IMR-90 (cell line): ENCODE results near the gene TPST1. TPM values are rescaled to one million over a fixed set of nuclear protein-coding genes. Genes with fewer than 3 reads are reported as not detected.

Experiments used
- ATAC-seq: fragments of 200-7000 bp; cut with Tn5 transposase; 2 replicates; pipeline ENCODE4 v1.9.1; 2020; ENCODE audit warnings: low read depth, mild to moderate bottlenecking, moderate library complexity
- BruUV-seq: library from RNA; stranded (reverse); fragments of 400-500 nt; replicated peaks from 2 replicates; lab custom pipeline; 2021; lab: Mats Ljungman, UMichigan
- CTCF ChIA-PET: fragments of 300-600 bp; formaldehyde crosslinking; extraction: SDS; loops from one replicate; lab custom pipeline; 2021; ENCODE audit warnings: antibody characterized with exemption; lab: Yijun Ruan, JAX
- POLR2A ChIA-PET: fragments of 300-600 bp; sonication (Branson Sonifier 250); formaldehyde crosslinking; loops from one replicate; lab custom pipeline; 2022; ENCODE audit warnings: antibody characterized with exemption; ENCODE audit not compliant: unreplicated experiment; lab: Charles Lee
- DNase-seq: peaks from one replicate; pipeline ENCODE4 v3.0.0; 2013
- H2AFZ ChIP-seq: replicated peaks from 2 replicates; pipeline ENCODE3; 2013; ENCODE audit warnings: low read length, mild to moderate bottlenecking; ENCODE audit not compliant: poor library complexity
- H2AK5ac ChIP-seq: 2 replicates; pipeline ENCODE4 v1.6.1; 2013; ENCODE audit warnings: low read depth, low read length, inconsistent platforms
- H2AK9ac ChIP-seq: replicated peaks from 2 replicates; pipeline ENCODE3; 2013; ENCODE audit warnings: mild to moderate bottlenecking, low read depth, low read length, moderate library complexity; ENCODE audit not compliant: poor library complexity
- H2BK120ac ChIP-seq: 2 replicates; pipeline ENCODE4 v1.6.1; 2013; ENCODE audit warnings: low read depth, low read length, inconsistent platforms
- H2BK15ac ChIP-seq: 3 replicates; pipeline ENCODE4 v1.6.1; 2013; ENCODE audit warnings: low read depth, low read length, inconsistent platforms
- H2BK20ac ChIP-seq: 2 replicates; pipeline ENCODE4 v1.6.1; 2013; ENCODE audit warnings: low read depth, mild to moderate bottlenecking, inconsistent platforms, low read length, moderate library complexity
- H2BK5ac ChIP-seq: 2 replicates; pipeline ENCODE4 v1.6.1; 2013; ENCODE audit warnings: mild to moderate bottlenecking, low read depth, low read length, inconsistent platforms; ENCODE audit not compliant: poor library complexity, severe bottlenecking
- H3K14ac ChIP-seq: replicated peaks from 2 replicates; pipeline ENCODE4 v1.6.1; 2013; ENCODE audit warnings: low read depth, low read length, inconsistent platforms
- H3K18ac ChIP-seq: 2 replicates; pipeline ENCODE4 v1.6.1; 2013; ENCODE audit warnings: low read depth, low read length, control low read depth
- H3K23ac ChIP-seq: 2 replicates; pipeline ENCODE4 v1.6.1; 2013; ENCODE audit warnings: low read depth, low read length, inconsistent platforms
- H3K27ac ChIP-seq: 2 replicates; pipeline ENCODE4 v1.5.1; 2013; ENCODE audit warnings: mild to moderate bottlenecking, control low read depth, low read length; ENCODE audit not compliant: insufficient read depth
- H3K27me3 ChIP-seq: 2 replicates; pipeline ENCODE4 v1.6.1; 2013; ENCODE audit warnings: low read length; ENCODE audit not compliant: control insufficient read depth, insufficient read depth
- H3K36me3 ChIP-seq: 2 replicates; pipeline ENCODE4 v1.6.1; 2013; ENCODE audit warnings: low read length, mixed read lengths; ENCODE audit not compliant: control insufficient read depth, insufficient read depth
- H3K4ac ChIP-seq: 2 replicates; pipeline ENCODE4 v1.6.1; 2013; ENCODE audit warnings: low read depth, low read length, inconsistent platforms
- H3K4me1 ChIP-seq: 2 replicates; pipeline ENCODE4 v1.6.1; 2013; ENCODE audit warnings: low read length, mixed read lengths; ENCODE audit not compliant: control insufficient read depth, insufficient read depth
- H3K4me2 ChIP-seq: 2 replicates; pipeline ENCODE4 v1.6.1; 2013; ENCODE audit warnings: low read depth, mild to moderate bottlenecking, control low read depth, low read length, moderate library complexity
- H3K4me3 ChIP-seq: 2 replicates; pipeline ENCODE4 v1.5.1; 2013; ENCODE audit warnings: low read depth, mild to moderate bottlenecking, control low read depth, low read length, moderate library complexity; ENCODE audit not compliant: insufficient read depth
- H3K56ac ChIP-seq: 2 replicates; pipeline ENCODE4 v1.6.1; 2013; ENCODE audit warnings: low read length, inconsistent platforms; ENCODE audit not compliant: insufficient read depth; ENCODE audit errors: extremely low read depth
- H3K79me1 ChIP-seq, 2 experiments: 2 replicates each; pipeline ENCODE4 v1.6.1; 2013; ENCODE audit warnings: low read length in 2 of 2, inconsistent platforms in 1 of 2, low read depth in 1 of 2
- H3K9ac ChIP-seq: 2 replicates; pipeline ENCODE4 v1.6.1; 2013; ENCODE audit warnings: low read depth, low read length, control low read depth
- H3K9me1 ChIP-seq: 2 replicates; pipeline ENCODE4 v1.6.1; 2013; ENCODE audit warnings: low read length, inconsistent platforms; ENCODE audit not compliant: insufficient read depth
- H3K9me3 ChIP-seq: 2 replicates; pipeline ENCODE4 v1.6.1; 2013; ENCODE audit warnings: low read length; ENCODE audit not compliant: control insufficient read depth, insufficient read depth
- H4K20me1 ChIP-seq: 2 replicates; pipeline ENCODE4 v1.6.1; 2013; ENCODE audit warnings: low read length, inconsistent platforms; ENCODE audit not compliant: insufficient read depth
- H4K5ac ChIP-seq: 2 replicates; pipeline ENCODE4 v1.6.1; 2013; ENCODE audit warnings: mild to moderate bottlenecking, low read depth, low read length, control low read depth
- H4K8ac ChIP-seq, 2 experiments: 2 replicates each; pipeline ENCODE4 v1.6.1; 2013; ENCODE audit warnings: low read depth in 2 of 2, low read length in 2 of 2, control low read depth in 1 of 2, inconsistent platforms in 1 of 2
- H4K91ac ChIP-seq: 2 replicates; pipeline ENCODE4 v1.6.1; 2013; ENCODE audit warnings: low read depth, low read length, inconsistent platforms; ENCODE audit not compliant: insufficient read depth
- NFE2L2 ChIP-seq: fragments of 150-350 bp; IDR thresholded peaks from 2 replicates; pipeline ENCODE4 v1.6.1; 2016; ENCODE audit warnings: low read depth, mild to moderate bottlenecking, low read length
- POLR2A ChIP-seq: IDR thresholded peaks from 2 replicates; pipeline ENCODE4 v1.6.1; 2012; ENCODE audit warnings: mild to moderate bottlenecking, low read depth, low read length
- RFX5 ChIP-seq: IDR thresholded peaks from 2 replicates; pipeline ENCODE4 v1.8.0; 2012; ENCODE audit warnings: low read depth, mild to moderate bottlenecking, low read length, moderate library complexity
- WGBS, 2 experiments: methylation state at CpG; one replicate each; pipeline versions ENCODE4 v1.1.5 to v1.1.7; 2013; ENCODE audit warnings: missing lambda C conversion rate in 2 of 2; ENCODE audit not compliant: insufficient read length in 1 of 2; ENCODE audit errors: extremely low coverage in 2 of 2; 5-methylcytosine and 5-hydroxymethylcytosine counted together
- dilution Hi-C: fragments of 300-500 bp; cut with HindIII; formaldehyde crosslinking; loops from one replicate; pipeline ENCODE4 v1.14.3; 2018; ENCODE audit warnings: low sequenced_read_pairs; ENCODE audit not compliant: unreplicated experiment
- in situ Hi-C: fragments of 300-500 bp; cut with MboI; formaldehyde crosslinking; loops from 3 replicates; pipeline ENCODE4 v1.14.3; 2019; ENCODE audit warnings: low sequenced_read_pairs, inconsistent platforms, mixed read lengths
- intact Hi-C: fragments of 100-400 bp; cut with micrococcal nuclease; formaldehyde crosslinking; loops from 2 replicates; pipeline ENCODE4 v1.10.0; 2022
- polyA plus RNA-seq, 3 experiments: library from polyadenylated mRNA; depleted of rRNA; stranded (reverse); fragments of >200 nt; gene quantifications; 2 replicates each; pipeline ENCODE4 v1.2.3, GENCODE V29; 2012; ENCODE audit warnings: low replicate concordance in 1 of 3
- total RNA-seq: library from RNA; depleted of rRNA; stranded (reverse); fragments of >200 nt; gene quantifications from 2 replicates; pipeline ENCODE4 v1.2.3, GENCODE V29; 2012

The TPST1 gene
- total and polyA plus RNA-seq, 2 of the 4 experiments (the other 2 are of a cell fraction), result 37.7 to 58.6 TPM

DNA sequence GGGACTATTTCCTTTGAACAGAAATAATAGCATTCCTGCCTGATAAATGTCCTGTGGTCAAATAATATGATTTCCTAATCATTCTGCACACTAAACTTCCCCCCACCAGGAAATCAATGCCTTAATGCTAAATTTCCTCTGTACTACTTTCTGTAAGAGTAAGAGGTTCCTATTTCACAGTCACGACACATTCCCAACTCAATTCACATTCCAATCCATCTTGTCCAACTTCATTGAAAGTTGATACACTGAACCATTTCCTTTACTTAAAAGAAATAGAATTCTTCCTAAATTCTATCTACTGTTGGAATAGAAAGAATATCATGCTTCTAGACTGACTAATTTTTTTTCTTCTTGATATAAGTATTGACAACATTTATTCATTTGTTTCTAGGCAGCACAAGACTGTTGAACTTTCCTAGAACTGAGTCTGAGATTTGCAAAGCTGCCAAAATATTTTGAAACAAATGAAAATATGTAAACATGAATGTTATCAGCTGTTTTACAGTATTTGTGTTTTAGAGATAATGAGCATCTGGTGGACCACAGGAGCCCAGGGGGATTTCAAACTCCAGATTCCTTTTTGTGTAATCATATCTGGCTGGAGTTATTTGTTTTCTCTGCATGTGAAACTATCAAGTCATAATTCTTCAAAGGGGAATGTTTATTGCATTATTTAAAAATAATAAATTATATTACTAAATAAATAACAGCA lies 121.5 kb downstream of the TPST1 start (continued):
- no peak for TF ChIP-seq RFX5
- no peak for TF ChIP-seq NFE2L2

- H3K4me3 ChIP-seq, result no peak overlapping the region
- H2AK9ac ChIP-seq, result no peak overlapping the region
- peak overlapping the region in 1 of 2 experiments; percentile 12; a peak in 1 of 4 replicates for H4K8ac ChIP-seq
- no TSS peak for BruUV-seq
- no peak overlapping the region; the same call in 1 of the 2 replicates for H3K4ac ChIP-seq
- no peaks in the 10 kb centered on the region for H4K20me1 ChIP-seq
- H2BK120ac ChIP-seq, result peak overlapping the region; percentile 34; the same call in 1 of the 2 replicates
- peak overlapping the region; percentile 27; the same call in 1 of the 2 replicates for H3K27ac ChIP-seq
- H4K91ac ChIP-seq, result 0 out of 2 replicates have a peak overlapping the region, but pooled peaks have one; percentile 1
- ChIA-PET POLR2A (no interaction called here), CTCF (no interaction called here)
- peak; percentile 26; the same call in 1 of the 2 replicates for ATAC-seq
- no CpG with 5 or more reads among the region's 1 CpG for WGBS, 2 experiments
- no peak overlapping the region; the same call in 1 of the 2 replicates for H3K14ac ChIP-seq
- peak overlapping the region; percentile 18; the same call in 1 of the 3 replicates for H2BK15ac ChIP-seq
- peaks cover 8 to 34% of the 10 kb centered on the region in 2 experiments; a peak in 3 of 4 replicates for H3K79me1 ChIP-seq
- H3K18ac ChIP-seq, result no peak overlapping the region; the same call in 1 of the 2 replicates
- 0 out of 2 replicates have a peak overlapping the region, but pooled peaks have one; percentile 0 for H2AK5ac ChIP-seq
- no peak overlapping the region for H4K5ac ChIP-seq
- H3K9me1 ChIP-seq, result no peaks in the 10 kb centered on the region
- dilution Hi-C loops (no loop called here), in situ Hi-C loops (no loop called here), intact Hi-C loops (loop anchor here (5.0 kb wide), 1 partner anchor 124 kb away; the partner anchor contains the start of gene TPST1)
- no peak overlapping the region for H2BK5ac ChIP-seq
- H2AFZ ChIP-seq, result no peak overlapping the region
- H3K36me3 ChIP-seq, result no peaks in the 10 kb centered on the region
- no peaks in the 10 kb centered on the region for H3K9me3 ChIP-seq
- peak overlapping the region; percentile 58; the same call in 1 of the 2 replicates for H2BK20ac ChIP-seq
- H3K23ac ChIP-seq, result peak overlapping the region; percentile 41; the same call in 1 of the 2 replicates
- peak; percentile 52 for DNase-seq
- no peak overlapping the region for H3K4me2 ChIP-seq
- H3K9ac ChIP-seq, result no peak overlapping the region
- H3K4me1 ChIP-seq, result peaks cover 10% of the 10 kb centered on the region
- H3K27me3 ChIP-seq, result no peaks in the 10 kb centered on the region
- no peak overlapping the region for H3K56ac ChIP-seq
- TF ChIP-seq POLR2A, result no peak
Observed at GRCh38 chr7:66330961-66331360, 125.8 kb downstream of the TPST1 start.
